Activated CD4-positive, CD25-positive, alpha-beta regulatory T cell treated with anti-CD3 and anti-CD28 coated beads, Interleukin-2, amount 50 U/mL, for 16 hours (primary cell): ENCODE data around the gene SLC50A1.

Experiments used
- DNase-seq: peaks from one replicate; pipeline ENCODE4 v3.0.0-alpha.2; 2020; ENCODE audit warnings: low read depth, low spot score

SLC50A1 gene

GRCh38 chr1:155170101-155170785 is 34.6 kb downstream of the SLC50A1 start:
- no peak for DNase-seq

- no peak for DNase-seq
These were observed 35.2 kb downstream of the SLC50A1 start for GRCh38 chr1:155170806-155171205.

GRCh38 chr1:155171836-155172731 is 36.4 kb downstream of the SLC50A1 start:
- no peak for DNase-seq

GRCh38 chr1:155172732-155173477 is 37.3 kb downstream of the SLC50A1 start, which contains the start of gene KRTCAP2:
TSS of gene KRTCAP2 (minus strand) at chr1:155173304. CDS start at chr1:155173224, 80 bp downstream.
- peak; percentile 93 for DNase-seq

GRCh38 chr1:155173478-155174323 is 38.0 kb downstream of the SLC50A1 start, which contains the start of gene TRIM46:
TSS of gene TRIM46 (plus strand) at chr1:155173849. CDS start at chr1:155173967, 118 bp downstream.
- no peak for DNase-seq

- DNase-seq: no peak
These were observed 39.0 kb downstream of the SLC50A1 start for GRCh38 chr1:155174324-155175280.

- no peak for DNase-seq
These were observed 39.8 kb downstream of the SLC50A1 start for GRCh38 chr1:155175281-155175926.

GRCh38 chr1:155175927-155176371 is 40.3 kb downstream of the SLC50A1 start:
- no peak for DNase-seq

GRCh38 chr1:155176544-155177071 is 41.0 kb downstream of the SLC50A1 start:
- DNase-seq: peak; percentile 71

GRCh38 chr1:155177192-155177917 is 41.7 kb downstream of the SLC50A1 start:
- no peak for DNase-seq

- DNase-seq: no peak
These were observed 42.2 kb downstream of the SLC50A1 start for GRCh38 chr1:155177918-155178281.

- no peak for DNase-seq
These were observed 42.9 kb downstream of the SLC50A1 start for GRCh38 chr1:155178441-155179111.

GRCh38 chr1:155179112-155180031 is 43.7 kb downstream of the SLC50A1 start:
- DNase-seq: no peak

GRCh38 chr1:155181371-155182051 is 45.9 kb downstream of the SLC50A1 start:
- no peak for DNase-seq

- no peak for DNase-seq
These were observed 46.4 kb downstream of the SLC50A1 start for GRCh38 chr1:155182052-155182550.

- DNase-seq: no peak
These were observed 48.1 kb downstream of the SLC50A1 start for GRCh38 chr1:155183775-155184221.
